Ecto neural progenitor cell (in vitro differentiated cells): Measurements from ENCODE around the gene HMGCR.
"Not testable (repeated sequence)": the region's sequence is repeated elsewhere in the genome, so short reads cannot be mapped to it uniquely, and the experiment has no call there.

Source experiments
- DNase-seq: peaks from one replicate; pipeline ENCODE4 v3.0.0-alpha.2; 2018; ENCODE audit warnings: low spot score

The HMGCR gene

GRCh38 chr5:75336615-75337336, at the start of gene HMGCR:
Gene HMGCR (plus strand): TSS chr5:75337220. CDS start chr5:75342606, 5,386 bp downstream.
- DNase-seq, result peak; percentile 99

DNA sequence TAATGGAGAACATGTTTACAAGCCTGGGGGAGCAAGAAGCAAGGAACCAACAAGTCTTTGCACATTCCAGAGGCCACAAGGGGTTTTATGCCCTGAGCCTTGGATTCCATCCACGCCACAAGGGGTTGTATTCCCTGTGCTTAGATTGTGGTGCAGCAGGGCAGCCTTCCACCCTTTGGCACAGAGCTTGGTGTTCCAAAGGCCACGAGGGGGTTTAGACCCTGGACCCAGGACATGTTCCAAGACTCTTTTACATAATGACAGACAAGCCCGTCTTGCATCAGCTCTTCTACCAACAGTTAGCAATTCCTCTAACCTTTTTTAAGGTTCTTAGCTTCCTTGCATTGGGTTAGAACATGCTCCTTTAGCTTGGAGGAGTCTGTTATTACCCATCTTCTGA, 45.2 kb upstream of the HMGCR start:
- DNase-seq, result not testable (repeated sequence)

GRCh38 chr5:75300084-75300483, 36.9 kb upstream of the HMGCR start:
- DNase-seq, result no peak

DNA sequence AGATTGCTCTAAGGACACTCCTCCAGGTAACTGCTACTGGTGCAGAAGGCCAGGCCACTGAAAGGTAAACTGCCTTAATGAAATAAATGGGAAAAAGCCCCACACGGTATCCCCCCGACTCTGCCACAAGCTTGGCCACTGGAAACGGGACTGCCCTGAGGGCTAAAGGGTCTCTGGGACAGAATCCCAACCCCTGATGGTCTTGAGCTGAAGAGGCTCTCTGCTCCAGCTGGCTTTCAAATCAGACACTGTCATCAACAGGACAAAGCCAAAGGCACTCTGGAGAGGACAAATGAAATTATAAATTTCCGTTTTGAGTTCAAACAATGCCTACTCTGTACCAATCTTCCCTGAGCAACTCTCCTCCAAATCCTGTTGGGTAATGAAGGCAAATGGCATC, 33.6 kb upstream of the HMGCR start:
- DNase-seq, result no peak

DNA sequence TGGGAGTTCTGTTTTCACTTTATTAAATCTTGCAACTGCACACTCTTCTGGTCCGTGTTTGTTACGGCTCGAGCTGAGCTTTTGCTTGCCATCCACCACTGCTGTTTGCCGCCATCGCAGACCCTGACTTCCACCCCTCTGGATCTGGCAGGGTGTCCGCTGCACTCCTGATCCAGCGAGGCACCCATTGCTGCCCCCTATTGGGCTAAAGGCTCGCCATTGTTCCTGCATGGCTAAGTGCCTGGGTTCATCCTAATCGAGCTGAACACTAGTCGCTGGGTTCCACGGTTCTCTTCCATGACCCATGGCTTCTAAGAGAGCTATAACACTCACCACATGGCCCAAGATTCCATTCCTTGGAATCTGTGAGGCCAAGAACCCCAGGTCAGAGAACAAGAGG, 32.5 kb upstream of the HMGCR start:
- not testable (repeated sequence) for DNase-seq

DNA sequence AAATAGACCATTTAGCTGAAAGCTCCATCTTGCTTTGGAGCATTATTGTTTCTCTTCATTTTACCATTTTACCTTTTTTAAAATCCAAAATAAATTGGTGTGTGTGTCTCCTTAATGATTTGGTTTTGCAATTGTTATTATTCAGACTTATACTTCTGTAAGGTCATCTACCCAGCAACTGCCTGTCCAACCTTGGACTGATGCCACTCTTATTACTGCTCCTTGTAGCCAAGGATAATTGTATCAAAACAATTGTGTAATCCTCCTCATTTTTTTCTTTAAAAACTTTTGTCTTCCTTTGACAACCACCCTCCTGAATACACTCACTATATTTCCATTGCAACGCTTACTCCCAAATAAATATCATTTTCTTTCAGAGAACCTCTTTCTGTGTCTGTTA, 30.3 kb upstream of the HMGCR start:
- no peak for DNase-seq

DNA sequence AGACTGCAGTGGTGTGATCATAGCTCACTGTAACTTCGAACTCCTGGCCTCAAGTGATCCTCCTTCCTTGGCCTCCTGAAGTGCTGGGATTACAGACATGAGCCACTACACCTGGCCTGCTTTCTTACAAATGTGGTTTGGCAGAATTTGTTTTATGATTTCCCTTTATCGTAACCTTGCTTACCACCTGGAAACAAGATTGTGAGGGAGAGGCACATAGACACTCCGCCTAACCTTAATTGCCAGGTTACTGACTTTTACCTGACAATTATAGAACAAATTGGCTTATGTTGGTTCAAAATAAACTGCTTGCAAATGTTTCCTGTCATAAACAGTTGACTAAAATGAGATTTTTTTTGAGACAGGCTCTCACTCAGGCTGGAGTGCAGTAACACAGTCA, 26.8 kb upstream of the HMGCR start:
- no peak for DNase-seq

DNA sequence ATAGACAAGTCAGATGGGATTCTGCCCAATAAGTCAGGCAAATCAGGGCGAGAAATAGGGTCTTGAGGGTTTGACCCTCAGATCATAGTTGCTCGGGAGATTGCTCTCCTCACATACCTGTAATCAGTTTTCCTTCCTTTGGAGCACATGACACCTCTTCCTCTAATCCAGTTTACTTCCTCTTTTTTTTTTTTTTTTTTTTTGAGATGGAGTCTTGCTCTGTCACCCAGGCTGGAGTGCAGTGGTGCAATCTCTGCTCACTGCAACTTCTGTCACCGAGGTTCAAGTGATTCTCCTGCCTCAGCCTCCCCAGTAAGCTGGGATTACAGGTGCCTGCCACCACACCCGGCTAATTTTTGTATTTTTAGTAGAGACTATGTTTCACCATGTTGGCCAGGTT, 17.9 kb upstream of the HMGCR start:
- DNase-seq, result not testable (repeated sequence)

DNA sequence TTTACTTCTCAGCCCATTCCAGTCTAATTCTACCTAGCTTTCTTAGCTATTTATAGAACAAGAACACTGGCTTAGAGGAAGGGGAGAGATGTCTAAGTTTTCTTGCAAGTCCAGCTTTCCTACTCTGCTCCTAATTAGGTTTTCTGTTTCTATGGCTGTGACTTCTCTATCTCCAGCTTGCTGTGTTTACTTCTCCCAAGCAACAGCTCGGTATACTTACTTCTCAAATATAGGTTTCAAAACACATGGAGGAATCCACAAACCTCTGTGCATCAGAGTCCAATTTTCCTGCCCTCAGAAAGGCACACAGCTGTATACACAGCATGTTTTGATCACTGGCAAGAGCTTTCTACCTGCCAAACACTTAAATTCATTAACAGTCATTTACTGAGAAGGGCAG, 17.4 kb upstream of the HMGCR start:
- no peak for DNase-seq

GRCh38 chr5:75320371-75320770, 16.6 kb upstream of the HMGCR start:
- no peak for DNase-seq

DNA sequence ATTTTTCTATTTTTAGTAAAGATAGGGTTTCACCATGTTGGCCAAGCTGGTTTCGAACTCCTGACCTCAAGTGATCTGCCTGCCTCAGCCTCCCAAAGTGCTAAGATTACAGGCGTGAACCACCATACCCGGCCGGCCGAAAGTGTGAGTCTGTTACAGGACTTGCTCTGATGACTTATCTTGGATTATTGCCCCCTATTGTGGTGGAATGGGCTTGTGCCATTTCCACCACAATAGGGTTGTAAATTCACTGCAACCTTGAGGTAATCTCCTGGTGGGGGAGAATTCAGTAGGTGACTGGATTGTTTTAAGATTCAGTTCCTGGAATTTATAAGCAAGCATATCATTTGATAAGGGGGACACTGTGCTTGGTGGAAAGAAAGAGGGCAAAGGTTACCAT, 15.0 kb upstream of the HMGCR start:
- DNase-seq, result no peak

GRCh38 chr5:75324791-75325190, 12.2 kb upstream of the HMGCR start:
- no peak for DNase-seq

DNA sequence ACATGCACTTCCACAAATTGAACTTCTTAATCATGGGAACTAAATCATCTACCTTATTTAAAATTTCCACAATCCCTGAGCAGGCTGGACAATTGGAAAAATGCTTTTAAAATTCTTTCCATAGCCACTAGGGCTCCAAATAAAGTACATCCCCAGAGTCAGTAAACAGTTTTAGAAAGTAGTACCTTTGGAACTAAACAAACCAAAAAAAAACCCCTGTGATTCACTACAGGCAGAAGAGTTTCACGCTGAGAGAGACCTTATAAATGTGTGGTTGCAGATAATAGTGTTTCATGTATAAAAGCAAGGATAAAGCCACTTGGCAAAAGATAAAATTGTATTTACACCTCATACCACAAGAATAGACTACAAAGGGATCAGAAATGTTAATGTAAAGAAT, 11.8 kb upstream of the HMGCR start:
- DNase-seq, result no peak

DNA sequence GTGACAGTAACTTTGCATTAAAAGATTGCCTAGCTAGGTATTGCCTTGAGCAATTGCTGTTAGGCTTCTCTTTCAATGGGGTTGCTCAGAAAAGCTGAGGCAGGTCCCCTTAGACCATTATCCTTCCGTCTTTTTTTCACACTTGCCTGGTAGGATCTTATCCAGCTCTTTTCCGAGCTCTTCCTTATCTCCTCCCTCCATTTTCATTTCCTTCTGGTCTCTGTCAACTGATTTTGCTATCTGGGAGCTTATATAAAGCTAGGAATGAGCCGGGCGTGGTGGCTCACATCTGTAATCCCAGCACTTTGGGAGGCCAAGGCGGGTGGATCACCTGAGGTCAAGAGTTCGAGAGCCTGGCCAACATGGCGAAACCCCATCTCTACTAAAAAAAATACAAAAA, 6.6 kb upstream of the HMGCR start:
- no peak for DNase-seq

GRCh38 chr5:75331095-75332090, 5.6 kb upstream of the HMGCR start:
- no peak for DNase-seq

- not testable (repeated sequence) for DNase-seq
These were observed 3.3 kb upstream of the HMGCR start for GRCh38 chr5:75333759-75334158.

DNA sequence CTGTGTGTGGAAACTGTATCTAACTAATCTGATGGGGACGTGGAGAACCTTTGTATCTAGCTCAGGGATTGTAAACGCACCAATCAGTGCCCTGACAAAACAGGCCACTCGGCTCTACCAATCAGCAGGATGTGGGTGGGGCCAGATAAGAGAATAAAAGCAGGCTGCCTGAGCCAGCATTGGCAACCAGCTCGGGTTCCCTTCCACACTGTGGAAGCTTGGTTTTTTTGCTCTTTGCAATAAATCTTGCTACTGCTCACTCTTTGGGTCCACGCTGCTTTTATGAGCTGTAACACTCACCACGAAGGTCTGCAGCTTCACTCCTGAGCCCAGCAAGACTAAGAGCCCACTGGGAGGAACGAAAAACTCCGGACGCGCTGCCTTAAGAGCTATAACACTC, 2.6 kb upstream of the HMGCR start:
- DNase-seq, result not testable (repeated sequence)

DNA sequence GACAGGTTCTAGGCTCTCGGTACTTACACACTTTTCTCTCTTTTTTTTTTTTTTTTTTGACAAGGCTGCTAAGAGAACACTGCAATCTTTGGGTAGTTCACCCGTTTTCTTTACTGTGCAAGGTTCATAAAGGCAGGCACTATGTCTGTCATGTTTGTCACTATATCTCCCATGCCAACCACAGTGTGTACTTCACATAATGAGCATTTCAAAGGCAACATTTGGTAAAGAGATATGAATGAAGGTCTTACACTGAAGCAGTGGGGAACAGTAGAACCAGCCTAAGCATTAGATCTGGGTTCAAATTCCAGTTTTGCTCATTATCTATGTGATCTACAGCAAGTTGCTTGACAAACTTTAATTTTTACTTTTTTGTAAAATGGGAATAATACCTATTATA, 1.5 kb upstream of the HMGCR start:
- DNase-seq, result no peak

DNA sequence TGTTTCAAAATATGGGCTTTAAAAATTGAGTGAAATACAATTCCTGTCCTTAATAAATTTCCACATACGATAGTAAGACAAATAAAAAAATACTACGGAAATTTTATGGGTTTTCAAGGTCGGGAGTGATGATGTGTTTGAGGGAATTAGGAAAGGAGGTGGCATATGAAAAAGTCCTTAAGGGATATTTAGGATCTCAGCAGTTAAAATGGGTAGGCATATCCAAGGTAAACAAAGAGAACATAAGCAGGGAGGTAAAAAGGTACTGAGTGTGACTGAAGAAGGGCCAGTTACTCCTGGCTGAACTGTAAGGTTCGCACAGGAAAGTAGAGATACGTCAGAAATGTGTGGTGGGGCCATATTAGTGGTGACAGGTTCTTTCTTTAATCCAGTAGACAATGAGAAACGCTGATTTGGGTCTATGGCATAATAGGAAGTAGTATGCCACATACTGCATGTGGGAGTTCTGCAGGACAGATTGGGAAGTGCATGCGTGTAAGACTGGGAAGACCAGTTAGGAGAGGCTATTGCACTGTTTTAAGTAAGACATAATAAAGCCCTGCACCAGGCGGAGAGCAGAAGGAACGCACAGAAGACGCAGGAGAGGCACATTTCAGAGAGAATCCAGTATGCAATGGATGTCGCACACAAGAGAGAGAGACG, 937 bp upstream of the HMGCR start:
- no peak for DNase-seq

GRCh38 chr5:75337366-75338021, 474 bp downstream of the HMGCR start:
- DNase-seq, result no peak

- DNase-seq, result no peak
These were observed 1.4 kb downstream of the HMGCR start for GRCh38 chr5:75338408-75338807.
